ENCODE data around the gene AFAP1.

- TF ChIP-seq REST (IDR thresholded peaks at IDR 0.05; ENCODE audit: insufficient read depth in 1 of 2, low read depth in 2 of 2, low read length in 2 of 2) = no peak
- TF ChIP-seq POLR2AphosphoS5 (IDR thresholded peaks at IDR 0.05; ENCODE audit: low read depth, low read length) = no peak
Measured at GRCh38 chr4:7826909-7827306, 112.8 kb downstream of the AFAP1 start.

Data from PFSK-1 (cell line).